Neural progenitor cell (in vitro differentiated cells): ENCODE measurements around the gene PSG1.
"Not testable (repeated sequence)": the region's sequence is repeated elsewhere in the genome, so short reads cannot be mapped to it uniquely, and the experiment has no call there.

ENCODE experiments used
- EZH2 ChIP-seq: fragments of 200-600 bp; sonication (generic); IDR thresholded peaks from 2 replicates; pipeline ENCODE4 v1.6.1; 2017; ENCODE audit warnings: antibody characterized with exemption, mild to moderate bottlenecking, moderate library complexity
- TF ChIP-seq, protein P1 (sequence below): fragments of 200-600 bp; sonication (generic); IDR thresholded peaks from 2 replicates; pipeline ENCODE4 v1.5.1; 2017; ENCODE audit warnings: antibody characterized with exemption, mild to moderate bottlenecking

DNA sequence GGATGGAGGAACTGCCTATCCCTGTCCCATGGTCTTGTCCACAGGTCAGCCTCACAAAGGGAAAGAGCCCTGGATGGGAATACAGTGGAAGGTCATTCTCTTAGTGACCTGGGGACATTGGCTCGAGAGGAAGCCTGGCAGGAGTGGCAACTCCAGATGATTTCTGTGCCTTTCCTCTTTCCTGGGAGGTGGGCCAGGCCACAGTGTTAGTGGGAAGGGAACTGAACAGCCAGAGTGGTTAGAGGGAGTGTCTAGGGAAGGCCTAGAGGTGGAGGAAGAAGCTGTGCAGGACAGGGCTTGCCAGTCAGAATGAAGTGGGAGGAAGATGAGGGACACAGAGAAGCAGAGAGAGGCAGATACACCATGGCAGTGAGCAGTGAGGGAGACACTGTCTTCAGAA lies 3.6 kb downstream of the PSG1 start:
- TF ChIP-seq, protein P1, sequence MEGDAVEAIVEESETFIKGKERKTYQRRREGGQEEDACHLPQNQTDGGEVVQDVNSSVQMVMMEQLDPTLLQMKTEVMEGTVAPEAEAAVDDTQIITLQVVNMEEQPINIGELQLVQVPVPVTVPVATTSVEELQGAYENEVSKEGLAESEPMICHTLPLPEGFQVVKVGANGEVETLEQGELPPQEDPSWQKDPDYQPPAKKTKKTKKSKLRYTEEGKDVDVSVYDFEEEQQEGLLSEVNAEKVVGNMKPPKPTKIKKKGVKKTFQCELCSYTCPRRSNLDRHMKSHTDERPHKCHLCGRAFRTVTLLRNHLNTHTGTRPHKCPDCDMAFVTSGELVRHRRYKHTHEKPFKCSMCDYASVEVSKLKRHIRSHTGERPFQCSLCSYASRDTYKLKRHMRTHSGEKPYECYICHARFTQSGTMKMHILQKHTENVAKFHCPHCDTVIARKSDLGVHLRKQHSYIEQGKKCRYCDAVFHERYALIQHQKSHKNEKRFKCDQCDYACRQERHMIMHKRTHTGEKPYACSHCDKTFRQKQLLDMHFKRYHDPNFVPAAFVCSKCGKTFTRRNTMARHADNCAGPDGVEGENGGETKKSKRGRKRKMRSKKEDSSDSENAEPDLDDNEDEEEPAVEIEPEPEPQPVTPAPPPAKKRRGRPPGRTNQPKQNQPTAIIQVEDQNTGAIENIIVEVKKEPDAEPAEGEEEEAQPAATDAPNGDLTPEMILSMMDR, result not testable (repeated sequence)
- TF ChIP-seq EZH2, result not testable (repeated sequence)
